Uterus (tissue), 2 donors: Measurements from ENCODE around the gene PLA2G3.

ENCODE experiments used
- CTCF ChIP-seq, 4 experiments: fragments of 200-600 bp in 2 of 4; fragments of 450-650 bp in 2 of 4; sonication (generic) in 2 of 4; IDR thresholded peaks; one replicate each; pipeline ENCODE4 v1.5.1; 2016 to 2019; ENCODE audit warnings: antibody characterized with exemption in 4 of 4, mild to moderate bottlenecking in 2 of 4, moderate library complexity in 1 of 4
- POLR2A ChIP-seq, 2 donors: fragments of 450-650 bp; IDR thresholded peaks; one replicate each; pipeline ENCODE4 v1.6.1; 2016; ENCODE audit warnings: antibody characterized with exemption in 2 of 2, mild to moderate bottlenecking in 1 of 2, moderate library complexity in 1 of 2

GRCh38 chr22:31099841-31100761 is 40.2 kb downstream of the PLA2G3 start:
- no peak for TF ChIP-seq CTCF (IDR thresholded peaks at IDR 0.05)
- TF ChIP-seq POLR2A (IDR thresholded peaks at IDR 0.05): no peak
